T1000 (cell line): ENCODE measurements around the gene GDPD2.
A peak's percentile ranks its signal among the peaks of the same experiment; 100 is the strongest.
"Not testable (repeated sequence)": the region's sequence is repeated elsewhere in the genome, so short reads cannot be mapped to it uniquely, and the experiment has no call there.

Experiments
- DNase-seq: peaks from one replicate; lab custom pipeline; 2025; ENCODE audit warnings: mixed read lengths; lab: John Stamatoyannopoulos, UW

The GDPD2 gene

GRCh38 chrX:70422851-70423341 lies at the start of gene GDPD2:
Gene GDPD2, plus strand, starts transcription at chrX:70423314. Its CDS starts 1,671 bp downstream, at chrX:70424985.
- DNase-seq: no peak

- no peak for DNase-seq
Measured at GRCh38 chrX:70386235-70386634, 36.9 kb upstream of the GDPD2 start.

GRCh38 chrX:70398899-70399298 lies 24.2 kb upstream of the GDPD2 start:
- DNase-seq: no peak

- not testable (repeated sequence) for DNase-seq
Measured at GRCh38 chrX:70400181-70400580, 22.9 kb upstream of the GDPD2 start.

- no peak for DNase-seq
Measured at GRCh38 chrX:70402721-70403120, 20.4 kb upstream of the GDPD2 start.

GRCh38 chrX:70405003-70405402 lies 18.1 kb upstream of the GDPD2 start:
- DNase-seq: no peak

- DNase-seq: no peak
Measured at GRCh38 chrX:70410921-70411320, 12.2 kb upstream of the GDPD2 start.

- no peak for DNase-seq
Measured at GRCh38 chrX:70411475-70411874, 11.6 kb upstream of the GDPD2 start.

GRCh38 chrX:70421618-70422017 lies 1.5 kb upstream of the GDPD2 start:
- DNase-seq: no peak

GRCh38 chrX:70423936-70424675 lies 992 bp downstream of the GDPD2 start:
- no peak for DNase-seq

GRCh38 chrX:70424801-70425200 lies 1.7 kb downstream of the GDPD2 start:
- no peak for DNase-seq

GRCh38 chrX:70426286-70427278 lies 3.5 kb downstream of the GDPD2 start:
- no peak for DNase-seq

- DNase-seq: no peak
Measured at GRCh38 chrX:70427365-70427764, 4.3 kb downstream of the GDPD2 start.

- no peak for DNase-seq
Measured at GRCh38 chrX:70429759-70430158, 6.6 kb downstream of the GDPD2 start.

GRCh38 chrX:70432936-70433847 lies 10.1 kb downstream of the GDPD2 start:
- DNase-seq: no peak

GRCh38 chrX:70433848-70434351 lies 10.8 kb downstream of the GDPD2 start:
- peak; percentile 50 for DNase-seq

- DNase-seq: peak; percentile 62
Measured at GRCh38 chrX:70434352-70434866, 11.3 kb downstream of the GDPD2 start.

GRCh38 chrX:70434914-70435586 lies 11.9 kb downstream of the GDPD2 start:
- DNase-seq: peak; percentile 11

GRCh38 chrX:70436343-70436742 lies 13.2 kb downstream of the GDPD2 start:
- no peak for DNase-seq

- DNase-seq: no peak
Measured at GRCh38 chrX:70437011-70437410, 13.9 kb downstream of the GDPD2 start.
